Kidney (tissue), 14 donors: ENCODE measurements around the gene COL25A1. TPM values are rescaled to one million over a fixed set of nuclear protein-coding genes. Genes with fewer than 3 reads are reported as not detected.

Source experiments
- DNase-seq, 5 donors: peaks; one replicate each; pipeline ENCODE4 v3.0.0-alpha.2; 2013 to 2020
- FAIRE-seq: peaks from 2 replicates; lab custom pipeline; 2012; peaks lifted over from hg19 to GRCh38; lab: Jason Lieb, UNC
- H3K27ac ChIP-seq, 2 donors: one replicate each; pipeline ENCODE4 v1.7.0; 2013; ENCODE audit warnings: low read depth in 2 of 2, low read length in 2 of 2, inconsistent platforms in 1 of 2
- H3K27me3 ChIP-seq: one replicate; pipeline ENCODE4 v1.7.1; 2013; ENCODE audit warnings: low read length, inconsistent platforms; ENCODE audit not compliant: control insufficient read depth, insufficient read depth
- H3K36me3 ChIP-seq, 3 donors: one replicate each; pipeline versions ENCODE4 v1.7.0 to v1.7.1; 2013; ENCODE audit warnings: low read length in 3 of 3, control low read depth in 1 of 3, inconsistent platforms in 1 of 3; ENCODE audit not compliant: insufficient read depth in 3 of 3, control insufficient read depth in 2 of 3
- H3K4me1 ChIP-seq, 3 donors: one replicate each; pipeline versions ENCODE4 v1.7.0 to v1.7.1; 2013; ENCODE audit warnings: low read length in 3 of 3, inconsistent platforms in 1 of 3, low read depth in 1 of 3; ENCODE audit not compliant: control insufficient read depth in 2 of 3, insufficient read depth in 2 of 3
- H3K4me3 ChIP-seq, 3 donors: one replicate each; pipeline versions ENCODE4 v1.7.0 to v1.8.1; 2013; ENCODE audit warnings: low read length in 3 of 3, control low read depth in 1 of 3, inconsistent platforms in 1 of 3
- H3K9ac ChIP-seq, 3 donors: one replicate each; pipeline versions ENCODE4 v1.7.0 to v1.7.1; 2013; ENCODE audit warnings: low read length in 3 of 3, control low read depth in 1 of 3, inconsistent platforms in 1 of 3
- H3K9me3 ChIP-seq, 3 donors: one replicate each; pipeline versions ENCODE4 v1.7.0 to v1.7.1; 2013; ENCODE audit warnings: low read length in 3 of 3, control low read depth in 1 of 3, inconsistent platforms in 1 of 3; ENCODE audit not compliant: control insufficient read depth in 2 of 3, insufficient read depth in 1 of 3
- intact Hi-C: fragments of 100-400 bp; cut with DNase I; formaldehyde crosslinking; loops from one replicate; pipeline ENCODE4 v1.11.1; 2022
- polyA plus RNA-seq: library from polyadenylated mRNA; stranded (reverse); fragments of 350-450 nt; fragmentation: Illumina TruSeq; extraction: RNeasy Lipid Tissue Mini Kit (QIAGEN cat#74804); gene quantifications from one replicate; pipeline ENCODE4 v1.2.3, GENCODE V29; 2014; ENCODE audit warnings: low read depth, low replicate concordance; ENCODE audit not compliant: insufficient read depth
- total RNA-seq: library from RNA; stranded (reverse); fragmentation: NEBNext Ultra II Directional; extraction: Animal tissue kit (Norgen Biotek cat#: 25700); gene quantifications from one replicate; pipeline ENCODE4 v1.2.1, GENCODE V29; 2021
- TF ChIP-seq, protein P1 (sequence below): IDR thresholded peaks from 3 replicates; pipeline ENCODE4 v1.5.1; 2012; ENCODE audit warnings: mild to moderate bottlenecking, moderate library complexity, borderline replicate concordance; ENCODE audit not compliant: insufficient read depth; ENCODE audit errors: extremely low read depth
- donor health status: control.
- donor health status: control.
- donor health status: control.
- donor health status: control.
- donor health status: control.
- donor health status: DM: yes; HTN: yes; CAD: no.
- donor health status: Normal renal cell carcinoma (clear cell type).

Gene COL25A1
- total and polyA plus RNA-seq, 2 donors from 2014 or later: 0.52 to 2.3 TPM

- no peak for FAIRE-seq
- TF ChIP-seq, protein P1, sequence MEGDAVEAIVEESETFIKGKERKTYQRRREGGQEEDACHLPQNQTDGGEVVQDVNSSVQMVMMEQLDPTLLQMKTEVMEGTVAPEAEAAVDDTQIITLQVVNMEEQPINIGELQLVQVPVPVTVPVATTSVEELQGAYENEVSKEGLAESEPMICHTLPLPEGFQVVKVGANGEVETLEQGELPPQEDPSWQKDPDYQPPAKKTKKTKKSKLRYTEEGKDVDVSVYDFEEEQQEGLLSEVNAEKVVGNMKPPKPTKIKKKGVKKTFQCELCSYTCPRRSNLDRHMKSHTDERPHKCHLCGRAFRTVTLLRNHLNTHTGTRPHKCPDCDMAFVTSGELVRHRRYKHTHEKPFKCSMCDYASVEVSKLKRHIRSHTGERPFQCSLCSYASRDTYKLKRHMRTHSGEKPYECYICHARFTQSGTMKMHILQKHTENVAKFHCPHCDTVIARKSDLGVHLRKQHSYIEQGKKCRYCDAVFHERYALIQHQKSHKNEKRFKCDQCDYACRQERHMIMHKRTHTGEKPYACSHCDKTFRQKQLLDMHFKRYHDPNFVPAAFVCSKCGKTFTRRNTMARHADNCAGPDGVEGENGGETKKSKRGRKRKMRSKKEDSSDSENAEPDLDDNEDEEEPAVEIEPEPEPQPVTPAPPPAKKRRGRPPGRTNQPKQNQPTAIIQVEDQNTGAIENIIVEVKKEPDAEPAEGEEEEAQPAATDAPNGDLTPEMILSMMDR: no peak
- no peak for DNase-seq
- no peaks in the 10 kb centered on the region for H3K9me3 ChIP-seq
- intact Hi-C loops: no loop called here
- no peaks in the 10 kb centered on the region for H3K36me3 ChIP-seq
- H3K27me3 ChIP-seq: no peaks in the 10 kb centered on the region
- H3K27ac ChIP-seq: no peak overlapping the region
- no peaks in the 10 kb centered on the region for H3K4me1 ChIP-seq
- no peak overlapping the region for H3K4me3 ChIP-seq
- H3K9ac ChIP-seq: no peak overlapping the region
These were observed 35.6 kb downstream of the COL25A1 start for GRCh38 chr4:109266891-109267290.

GRCh38 chr4:109266236-109266635 is 36.2 kb downstream of the COL25A1 start:
- H3K27ac ChIP-seq: no peak overlapping the region
- no peaks in the 10 kb centered on the region for H3K36me3 ChIP-seq

DNA sequence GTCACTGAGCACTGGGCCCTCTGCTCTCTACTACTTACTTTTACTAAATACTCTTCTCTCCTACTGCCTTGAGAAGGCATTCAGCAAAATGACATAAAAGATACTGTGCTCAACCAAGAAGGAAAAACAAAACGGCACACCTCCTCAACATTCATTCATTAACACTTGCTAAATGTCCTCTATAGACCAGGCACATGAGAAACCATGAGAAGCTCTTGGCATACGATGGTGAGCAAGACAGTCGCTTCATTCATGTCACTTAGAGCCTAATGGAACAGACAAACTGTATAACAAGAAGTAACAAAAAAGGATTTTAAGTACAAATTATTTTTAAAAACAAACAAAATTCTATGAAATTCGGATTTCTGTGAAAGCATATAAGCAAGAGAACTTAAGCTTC is 38.7 kb downstream of the COL25A1 start:
- no peak for FAIRE-seq
- TF ChIP-seq, protein P1: no peak
- no peaks in the 10 kb centered on the region for H3K9me3 ChIP-seq
- no peak overlapping the region for H3K4me3 ChIP-seq
- no peaks in the 10 kb centered on the region for H3K4me1 ChIP-seq
- no peaks in the 10 kb centered on the region for H3K36me3 ChIP-seq
- H3K27me3 ChIP-seq: no peaks in the 10 kb centered on the region
- no peak overlapping the region for H3K9ac ChIP-seq
- no peak overlapping the region for H3K27ac ChIP-seq
- intact Hi-C loops: no loop called here
- DNase-seq: no peak

More at GRCh38 chr4:109266236-109266635, 36.2 kb downstream of the COL25A1 start:
- intact Hi-C loops: no loop called here
- H3K27me3 ChIP-seq: no peaks in the 10 kb centered on the region
- no peak overlapping the region for H3K9ac ChIP-seq
- TF ChIP-seq, protein P1: no peak
- FAIRE-seq (no peak), DNase-seq (no peak)
- H3K4me1 ChIP-seq: no peaks in the 10 kb centered on the region
- no peak overlapping the region for H3K4me3 ChIP-seq
- H3K9me3 ChIP-seq: no peaks in the 10 kb centered on the region

- Histone ChIP-seq H3K27me3 (no peaks in the 10 kb centered on the region), H3K36me3 (no peaks in the 10 kb centered on the region), H3K4me3 (no peak overlapping the region), H3K27ac (no peak overlapping the region), H3K4me1 (no peaks in the 10 kb centered on the region), H3K9ac (no peak overlapping the region), H3K9me3 (no peaks in the 10 kb centered on the region)
- DNase-seq: no peak
- FAIRE-seq: no peak
- intact Hi-C loops: no loop called here
- TF ChIP-seq, protein P1: no peak
These were observed 45.6 kb downstream of the COL25A1 start for GRCh38 chr4:109256818-109257217.
